H9 (cell line): ENCODE data around the gene NCMAP. TPM values are rescaled to one million over a fixed set of nuclear protein-coding genes. Genes with fewer than 3 reads are reported as not detected.

ENCODE experiments used
- DNase-seq: peaks from one replicate; pipeline ENCODE4 v3.0.0-alpha.2; 2017
- H2AFZ ChIP-seq: one replicate; pipeline ENCODE4 v1.6.1; 2013; ENCODE audit warnings: mild to moderate bottlenecking, low read length, control low read depth, moderate library complexity
- H2AK5ac ChIP-seq: 2 replicates; pipeline ENCODE4 v1.6.1; 2013; ENCODE audit warnings: low read length, control low read depth, mixed read lengths; ENCODE audit not compliant: insufficient read length
- H2BK120ac ChIP-seq: one replicate; pipeline ENCODE4 v1.6.1; 2013; ENCODE audit warnings: low read depth, mild to moderate bottlenecking, low read length, control low read depth, inconsistent platforms; ENCODE audit not compliant: poor library complexity, severe bottlenecking
- H2BK12ac ChIP-seq: 2 replicates; pipeline ENCODE4 v1.6.1; 2013; ENCODE audit warnings: low read length, control low read depth, mixed read lengths, low read depth; ENCODE audit not compliant: insufficient read length
- H2BK15ac ChIP-seq: 2 replicates; pipeline ENCODE4 v1.6.1; 2013; ENCODE audit warnings: low read depth, low read length, control low read depth
- H2BK20ac ChIP-seq: one replicate; pipeline ENCODE4 v1.6.1; 2013; ENCODE audit warnings: low read depth, mild to moderate bottlenecking, low read length, control low read depth, inconsistent platforms; ENCODE audit not compliant: poor library complexity, severe bottlenecking
- H2BK5ac ChIP-seq: 2 replicates; pipeline ENCODE4 v1.6.1; 2013; ENCODE audit warnings: low read length, control low read depth, mixed read lengths; ENCODE audit not compliant: insufficient read length
- H3K14ac ChIP-seq: 2 replicates; pipeline ENCODE4 v1.6.1; 2013; ENCODE audit warnings: low read length, control low read depth; ENCODE audit not compliant: insufficient read depth
- H3K18ac ChIP-seq: 2 replicates; pipeline ENCODE4 v1.6.1; 2013; ENCODE audit warnings: low read depth, mild to moderate bottlenecking, mixed read lengths, low read length, control low read depth; ENCODE audit not compliant: insufficient read length
- H3K23ac ChIP-seq: 2 replicates; pipeline ENCODE4 v1.6.1; 2013; ENCODE audit warnings: low read length, control low read depth, mixed read lengths, low read depth; ENCODE audit not compliant: insufficient read length
- H3K23me2 ChIP-seq: 2 replicates; pipeline ENCODE4 v1.6.1; 2013; ENCODE audit warnings: low read depth, mild to moderate bottlenecking, mixed read lengths, low read length, control low read depth; ENCODE audit not compliant: insufficient read length, poor library complexity, severe bottlenecking
- H3K27ac ChIP-seq: 2 replicates; pipeline ENCODE4 v1.5.1; 2013; ENCODE audit warnings: low read length, control low read depth, mixed read lengths, low read depth; ENCODE audit not compliant: insufficient read length
- H3K27me3 ChIP-seq: 2 replicates; pipeline ENCODE4 v1.6.1; 2013; ENCODE audit warnings: low read length, control low read depth, inconsistent platforms; ENCODE audit not compliant: insufficient read depth
- H3K4ac ChIP-seq: 2 replicates; pipeline ENCODE4 v1.6.1; 2013; ENCODE audit warnings: low read depth, mild to moderate bottlenecking, control low read depth, inconsistent platforms, low read length, moderate library complexity
- H3K4me1 ChIP-seq: 2 replicates; pipeline ENCODE4 v1.6.1; 2013; ENCODE audit warnings: low read length, control low read depth, inconsistent platforms; ENCODE audit not compliant: insufficient read depth
- H3K4me2 ChIP-seq: 2 replicates; pipeline ENCODE4 v1.6.1; 2013; ENCODE audit warnings: low read length, control low read depth, mixed read lengths; ENCODE audit not compliant: insufficient read length, insufficient read depth
- H3K56ac ChIP-seq: 2 replicates; pipeline ENCODE4 v1.6.1; 2013; ENCODE audit warnings: low read depth, mild to moderate bottlenecking, mixed read lengths, low read length, control low read depth; ENCODE audit not compliant: insufficient read length
- H3K79me1 ChIP-seq: 2 replicates; pipeline ENCODE4 v1.6.1; 2013; ENCODE audit warnings: low read depth, mild to moderate bottlenecking, moderate library complexity, low read length, control low read depth, inconsistent platforms; ENCODE audit not compliant: insufficient read depth, poor library complexity, severe bottlenecking
- H3K79me2 ChIP-seq: 2 replicates; pipeline ENCODE4 v1.6.1; 2013; ENCODE audit warnings: low read length, control low read depth, inconsistent platforms; ENCODE audit not compliant: insufficient read depth
- H3K9ac ChIP-seq: 2 replicates; pipeline ENCODE4 v1.6.1; 2013; ENCODE audit warnings: low read length, control low read depth, mixed read lengths; ENCODE audit not compliant: insufficient read length; ENCODE audit errors: extremely low read depth
- H3K9me3 ChIP-seq: one replicate; pipeline ENCODE4 v1.6.1; 2013; ENCODE audit warnings: low read depth, low read length, inconsistent platforms; ENCODE audit not compliant: control insufficient read depth
- H3T11ph ChIP-seq: one replicate; pipeline ENCODE4 v1.6.1; 2013; ENCODE audit warnings: mild to moderate bottlenecking, low read length, control low read depth, inconsistent platforms
- H4K20me1 ChIP-seq: one replicate; pipeline ENCODE4 v1.6.1; 2013; ENCODE audit not compliant: control insufficient read depth, insufficient read length, insufficient read depth
- H4K5ac ChIP-seq: 2 replicates; pipeline ENCODE4 v1.6.1; 2013; ENCODE audit warnings: low read depth, mild to moderate bottlenecking, mixed read lengths, low read length, control low read depth; ENCODE audit not compliant: insufficient read length
- H4K8ac ChIP-seq: replicated peaks from 2 replicates; pipeline ENCODE4 v1.6.1; 2013; ENCODE audit warnings: low read length, control low read depth, mixed read lengths, low read depth; ENCODE audit not compliant: insufficient read length
- H4K91ac ChIP-seq: 2 replicates; pipeline ENCODE4 v1.6.1; 2013; ENCODE audit warnings: low read depth, mild to moderate bottlenecking, moderate library complexity, mixed read lengths, low read length, control low read depth; ENCODE audit not compliant: insufficient read length
- H3K27ac Mint-ChIP-seq, 3 experiments: 2 replicates in 2 of 3; 3 replicates in 1 of 3; pipeline ENCODE4 v1.8.0; 2020 to 2021; ENCODE audit warnings: mixed read lengths in 3 of 3, mild to moderate bottlenecking in 1 of 3, moderate library complexity in 1 of 3
- H3K27me3 Mint-ChIP-seq: 2 replicates; pipeline ENCODE4 v1.8.0; 2021; ENCODE audit warnings: low read depth, mild to moderate bottlenecking, moderate library complexity, mixed read lengths
- H3K36me3 Mint-ChIP-seq, 3 experiments: 2 replicates in 2 of 3; 3 replicates in 1 of 3; pipeline ENCODE4 v1.8.0; 2020 to 2021; ENCODE audit warnings: low read depth in 3 of 3, mixed read lengths in 3 of 3; ENCODE audit not compliant: insufficient read depth in 1 of 3
- H3K4me1 Mint-ChIP-seq, 2 experiments: 2 replicates each; pipeline ENCODE4 v1.8.0; 2020; ENCODE audit warnings: mixed read lengths in 2 of 2
- H3K4me3 Mint-ChIP-seq, 2 experiments: 2 replicates in 1 of 2; 3 replicates in 1 of 2; pipeline ENCODE4 v1.8.0; 2020 to 2021; ENCODE audit warnings: mild to moderate bottlenecking in 2 of 2, mixed read lengths in 2 of 2, moderate library complexity in 1 of 2
- H3K9me3 Mint-ChIP-seq, 2 experiments: 2 replicates in 1 of 2; 3 replicates in 1 of 2; pipeline ENCODE4 v1.8.0; 2020; ENCODE audit warnings: mild to moderate bottlenecking in 2 of 2, mixed read lengths in 2 of 2, moderate library complexity in 1 of 2
- WGBS: extraction: QIAGEN DNeasy Blood & Tissue Kit; methylation state at CpG from one replicate; pipeline ENCODE4 v1.1.7; 2013; ENCODE audit warnings: missing lambda C conversion rate, low lambda C conversion rate, mixed read lengths; ENCODE audit not compliant: insufficient read length; ENCODE audit errors: extremely low coverage; 5-methylcytosine and 5-hydroxymethylcytosine counted together
- total RNA-seq: library from RNA; stranded (reverse); gene quantifications from 2 replicates; pipeline ENCODE4 v1.2.1, GENCODE V29; 2021
- TF ChIP-seq, protein P1 (sequence below): fragments of 200-600 bp; sonication (generic); conservative IDR thresholded peaks from 3 replicates; pipeline ENCODE4 v1.8.0; 2021; ENCODE audit warnings: antibody characterized with exemption, mild to moderate bottlenecking

The NCMAP gene
- total RNA-seq, 1 experiment from 2014 or later, result 0.35 TPM

DNA sequence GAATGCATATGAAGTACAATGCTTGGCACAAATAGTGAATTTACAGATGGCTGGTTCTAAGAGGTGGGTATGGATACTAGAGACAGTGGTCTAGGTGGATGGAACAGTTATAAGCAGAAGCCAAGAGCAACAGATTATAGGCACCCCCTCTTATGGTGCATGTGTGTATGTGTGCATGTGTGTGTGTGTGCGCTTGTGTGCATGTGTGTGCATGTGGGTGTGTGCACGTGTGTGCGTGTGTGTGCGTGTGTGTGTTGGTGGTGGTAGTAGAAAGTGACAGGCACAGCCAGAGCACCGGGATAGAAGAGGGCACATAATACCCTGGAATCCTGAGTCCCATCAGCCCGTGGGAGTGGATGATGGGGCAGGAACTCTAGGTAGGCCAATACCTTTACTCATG lies 1.3 kb downstream of the NCMAP start:
- peak overlapping the region in 1 of 2 experiments; percentile 21; a peak in 1 of 5 replicates for H3K4me3 Mint-ChIP-seq
- Histone ChIP-seq H3T11ph (no peak overlapping the region), H3K18ac (no peak overlapping the region)

More for the DNA sequence above, 1.3 kb downstream of the NCMAP start:
- no peaks in the 10 kb centered on the region for H4K20me1 ChIP-seq
- no peak overlapping the region for H2AK5ac ChIP-seq
- H4K5ac ChIP-seq, result no peak overlapping the region
- H3K79me1 ChIP-seq, result no peaks in the 10 kb centered on the region
- H3K4me2 ChIP-seq, result no peak overlapping the region
- WGBS, result no CpG with 5 or more reads among the region's 6 CpGs
- no peak overlapping the region for H3K4ac ChIP-seq
- TF ChIP-seq, protein P1, sequence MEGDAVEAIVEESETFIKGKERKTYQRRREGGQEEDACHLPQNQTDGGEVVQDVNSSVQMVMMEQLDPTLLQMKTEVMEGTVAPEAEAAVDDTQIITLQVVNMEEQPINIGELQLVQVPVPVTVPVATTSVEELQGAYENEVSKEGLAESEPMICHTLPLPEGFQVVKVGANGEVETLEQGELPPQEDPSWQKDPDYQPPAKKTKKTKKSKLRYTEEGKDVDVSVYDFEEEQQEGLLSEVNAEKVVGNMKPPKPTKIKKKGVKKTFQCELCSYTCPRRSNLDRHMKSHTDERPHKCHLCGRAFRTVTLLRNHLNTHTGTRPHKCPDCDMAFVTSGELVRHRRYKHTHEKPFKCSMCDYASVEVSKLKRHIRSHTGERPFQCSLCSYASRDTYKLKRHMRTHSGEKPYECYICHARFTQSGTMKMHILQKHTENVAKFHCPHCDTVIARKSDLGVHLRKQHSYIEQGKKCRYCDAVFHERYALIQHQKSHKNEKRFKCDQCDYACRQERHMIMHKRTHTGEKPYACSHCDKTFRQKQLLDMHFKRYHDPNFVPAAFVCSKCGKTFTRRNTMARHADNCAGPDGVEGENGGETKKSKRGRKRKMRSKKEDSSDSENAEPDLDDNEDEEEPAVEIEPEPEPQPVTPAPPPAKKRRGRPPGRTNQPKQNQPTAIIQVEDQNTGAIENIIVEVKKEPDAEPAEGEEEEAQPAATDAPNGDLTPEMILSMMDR, result no peak
- no peak overlapping the region for H2BK12ac ChIP-seq
- H3K14ac ChIP-seq, result no peak overlapping the region
- no peaks in the 10 kb centered on the region; the same call in 1 of the 2 replicates for H3K27me3 ChIP-seq
- Mint-ChIP-seq H3K4me1 (peaks cover 15 to 24% of the 10 kb centered on the region in 2 experiments), H3K27ac (no peak overlapping the region), H3K27me3 (peaks cover 49% of the 10 kb centered on the region), H3K36me3 (no peaks in the 10 kb centered on the region; a peak in 1 of 7 replicates), H3K9me3 (no peaks in the 10 kb centered on the region)
- H3K27ac ChIP-seq, result no peak overlapping the region
- no peak overlapping the region for H2BK5ac ChIP-seq
- H3K56ac ChIP-seq, result no peak overlapping the region
- no peak overlapping the region for H4K91ac ChIP-seq
- H3K23ac ChIP-seq, result no peak overlapping the region
- no peak overlapping the region for H4K8ac ChIP-seq
- no peak overlapping the region for H3K9ac ChIP-seq
- no peaks in the 10 kb centered on the region; the same call in 1 of the 2 replicates for H3K4me1 ChIP-seq
- no peak for DNase-seq
- no peak overlapping the region for H2BK15ac ChIP-seq
- no peak overlapping the region for H2BK120ac ChIP-seq
- H3K23me2 ChIP-seq, result peaks cover 7% of the 10 kb centered on the region
- no peaks in the 10 kb centered on the region for H3K9me3 ChIP-seq
- H2BK20ac ChIP-seq, result no peak overlapping the region
- no peaks in the 10 kb centered on the region for H3K79me2 ChIP-seq
- H2AFZ ChIP-seq, result no peak overlapping the region
